Activated naive CD8-positive, alpha-beta T cell treated with anti-CD3 and anti-CD28 coated beads, Interleukin-2, amount 10 ng/mL, durations not matched to agents 7 days and 5 days (primary cell): ENCODE results near the gene SLC25A11. TPM values are rescaled to one million over a fixed set of nuclear protein-coding genes. Genes with fewer than 3 reads are reported as not detected.

Source experiments
- ATAC-seq: fragments of 150-1000 bp; cut with Tn5 transposase; one replicate; pipeline ENCODE4 v1.10.0; 2021; ENCODE audit warnings: low read depth, moderate library complexity
- POLR2A ChIA-PET: fragments of 350-600 bp; sonication (Branson Sonifier 250); formaldehyde crosslinking; loops from one replicate; lab custom pipeline; 2021; ENCODE audit warnings: antibody characterized with exemption; lab: Charles Lee
- DNase-seq: peaks from one replicate; pipeline ENCODE4 v3.0.0; 2021
- H3K27ac Mint-ChIP-seq: one replicate; pipeline ENCODE4 v1.8.0; 2022; ENCODE audit warnings: mild to moderate bottlenecking, mixed read lengths
- H3K27me3 Mint-ChIP-seq: one replicate; pipeline ENCODE4 v1.8.0; 2022; ENCODE audit warnings: mild to moderate bottlenecking, moderate library complexity, mixed read lengths
- H3K36me3 Mint-ChIP-seq: one replicate; pipeline ENCODE4 v1.8.0; 2021; ENCODE audit warnings: mild to moderate bottlenecking, mixed read lengths
- H3K4me1 Mint-ChIP-seq: one replicate; pipeline ENCODE4 v1.8.0; 2021; ENCODE audit warnings: mixed read lengths
- H3K4me3 Mint-ChIP-seq: one replicate; pipeline ENCODE4 v1.8.0; 2022; ENCODE audit warnings: mild to moderate bottlenecking, moderate library complexity, mixed read lengths
- H3K9me3 Mint-ChIP-seq: one replicate; pipeline ENCODE4 v1.8.0; 2021; ENCODE audit warnings: mixed read lengths
- total RNA-seq, 2 experiments: library from RNA; stranded (reverse); gene quantifications; one replicate each; pipeline ENCODE4 v1.2.3, GENCODE V29; 2021

SLC25A11 gene
- total RNA-seq, 2 experiments from 2014 or later, result 67.6 to 78.1 TPM

- DNase-seq, result no peak
- Mint-ChIP-seq H3K27me3 (no peaks in the 10 kb centered on the region), H3K4me3 (no peak overlapping the region), H3K27ac (no peak overlapping the region), H3K36me3 (peaks cover 20% of the 10 kb centered on the region), H3K4me1 (peaks cover 14% of the 10 kb centered on the region), H3K9me3 (no peaks in the 10 kb centered on the region)
- ATAC-seq, result no peak
- POLR2A ChIA-PET, result interaction anchor here (9.3 kb wide), 1 partner anchor 25 kb away, joined by 441 read pairs; the partner anchor contains the start of genes ENO3, PFN1, RNF167 and SLC25A11
These were observed 32.5 kb upstream of the SLC25A11 start for GRCh38 chr17:4972322-4972721.

- DNase-seq, result no peak
- peaks cover 14% of the 10 kb centered on the region for H3K4me1 Mint-ChIP-seq
- H3K4me3 Mint-ChIP-seq, result no peak overlapping the region
- peaks cover 19% of the 10 kb centered on the region for H3K36me3 Mint-ChIP-seq
- no peak overlapping the region for H3K27ac Mint-ChIP-seq
- H3K27me3 Mint-ChIP-seq, result no peaks in the 10 kb centered on the region
- no peak for ATAC-seq
- no peaks in the 10 kb centered on the region for H3K9me3 Mint-ChIP-seq
- POLR2A ChIA-PET, result interaction anchor here (1.6 to 9.3 kb wide), 3 partner anchors 8 to 73 kb away, joined by 4 to 441 read pairs (median 15); partner anchors contain the start of genes C17orf107, ENO3, PFN1 and RNF167
These were observed 32.0 kb upstream of the SLC25A11 start for GRCh38 chr17:4971826-4972225.

GRCh38 chr17:4970273-4970672, 30.4 kb upstream of the SLC25A11 start:
- Mint-ChIP-seq H3K4me3 (no peak overlapping the region), H3K36me3 (peaks cover 22% of the 10 kb centered on the region), H3K9me3 (no peaks in the 10 kb centered on the region), H3K27me3 (no peaks in the 10 kb centered on the region), H3K27ac (peak overlapping the region; percentile 65), H3K4me1 (peaks cover 24% of the 10 kb centered on the region)
- no peak for DNase-seq
- no peak for ATAC-seq
- POLR2A ChIA-PET, result interaction anchor here (1.6 to 9.3 kb wide), 3 partner anchors 9 to 71 kb away, joined by 4 to 441 read pairs (median 15); partner anchors contain the start of genes C17orf107, ENO3, PFN1 and RNF167

- H3K36me3 Mint-ChIP-seq, result peaks cover 23% of the 10 kb centered on the region
- no peaks in the 10 kb centered on the region for H3K27me3 Mint-ChIP-seq
- ATAC-seq (no peak), DNase-seq (no peak)
- H3K4me3 Mint-ChIP-seq, result no peak overlapping the region
- no peak overlapping the region for H3K27ac Mint-ChIP-seq
- POLR2A ChIA-PET, result interaction anchor here (1.0 to 9.3 kb wide), 3 partner anchors 10 to 23 kb away, joined by 5 to 441 read pairs (median 15); partner anchors contain the start of genes ENO3, PFN1, RNF167 and SLC25A11
- H3K9me3 Mint-ChIP-seq, result no peaks in the 10 kb centered on the region
- H3K4me1 Mint-ChIP-seq, result peaks cover 25% of the 10 kb centered on the region
These were observed 29.8 kb upstream of the SLC25A11 start for GRCh38 chr17:4969551-4970173.

- DNase-seq (peak; percentile 44), ATAC-seq (no peak)
- Mint-ChIP-seq H3K36me3 (peaks cover 23% of the 10 kb centered on the region), H3K27ac (no peak overlapping the region), H3K4me1 (peaks cover 22% of the 10 kb centered on the region), H3K27me3 (no peaks in the 10 kb centered on the region), H3K4me3 (no peak overlapping the region), H3K9me3 (no peaks in the 10 kb centered on the region)
- POLR2A ChIA-PET, result interaction anchor here (0.5 to 9.3 kb wide), 5 partner anchors 10 to 259 kb away, joined by 3 to 441 read pairs (median 7); partner anchors contain the start of genes ARRB2, ENO3, PFN1 and RNF167
These were observed 29.3 kb upstream of the SLC25A11 start for GRCh38 chr17:4969047-4969550.

- no peak overlapping the region for H3K4me3 Mint-ChIP-seq
- no peaks in the 10 kb centered on the region for H3K9me3 Mint-ChIP-seq
- H3K36me3 Mint-ChIP-seq, result peaks cover 20% of the 10 kb centered on the region
- H3K27me3 Mint-ChIP-seq, result no peaks in the 10 kb centered on the region
- peaks cover 17% of the 10 kb centered on the region for H3K4me1 Mint-ChIP-seq
- no peak for ATAC-seq
- POLR2A ChIA-PET, result interaction anchor here (0.5 to 9.3 kb wide), 9 partner anchors 12 to 258 kb away, joined by 3 to 441 read pairs (median 7); partner anchors contain the start of genes ARRB2, CAMTA2, ENO3 and INCA1
- H3K27ac Mint-ChIP-seq, result no peak overlapping the region
- no peak for DNase-seq
These were observed 28.7 kb upstream of the SLC25A11 start for GRCh38 chr17:4968486-4969046.

- Mint-ChIP-seq H3K27me3 (no peaks in the 10 kb centered on the region), H3K36me3 (peaks cover 17% of the 10 kb centered on the region), H3K4me3 (no peak within 1 kb of the TSS), H3K27ac (no peak within 1 kb of the TSS), H3K9me3 (no peaks in the 10 kb centered on the region), H3K4me1 (peaks cover 17% of the 10 kb centered on the region)
- POLR2A ChIA-PET, result interaction anchor here (0.8 to 9.3 kb wide), 17 partner anchors 11 to 257 kb away, joined by 3 to 441 read pairs (median 4); partner anchors contain the start of genes ARRB2, C17orf107, CAMTA2 and CHRNE
- ATAC-seq, result peak; percentile 62
- DNase-seq, result peak; percentile 96
These were observed 28.0 kb upstream of the SLC25A11 start, which contains the start of gene SPAG7 for GRCh38 chr17:4967539-4968485. Gene SPAG7, minus strand, starts transcription at chr17:4967817. Its CDS starts 13 bp downstream, at chr17:4967804.

- H3K36me3 Mint-ChIP-seq, result peaks cover 17% of the 10 kb centered on the region
- peaks cover 17% of the 10 kb centered on the region for H3K4me1 Mint-ChIP-seq
- H3K9me3 Mint-ChIP-seq, result no peaks in the 10 kb centered on the region
- no peak overlapping the region for H3K27ac Mint-ChIP-seq
- no peaks in the 10 kb centered on the region for H3K27me3 Mint-ChIP-seq
- ATAC-seq, result peak; percentile 91
- H3K4me3 Mint-ChIP-seq, result no peak overlapping the region
- POLR2A ChIA-PET, result interaction anchor here (0.8 to 9.3 kb wide), 15 partner anchors 10 to 112 kb away, joined by 3 to 441 read pairs (median 5); partner anchors contain the start of genes C17orf107, CAMTA2, CHRNE and ENO3
- DNase-seq, result peak; percentile 76
These were observed 27.1 kb upstream of the SLC25A11 start for GRCh38 chr17:4966844-4967538.

- ATAC-seq, result no peak
- H3K4me1 Mint-ChIP-seq, result peaks cover 11% of the 10 kb centered on the region
- POLR2A ChIA-PET, result interaction anchor here (0.5 to 9.3 kb wide), 3 partner anchors 8 to 822 kb away, joined by 6 to 441 read pairs (median 17); partner anchors contain the start of genes CYB5D2, ENO3, PFN1 and RNF167
- H3K9me3 Mint-ChIP-seq, result no peaks in the 10 kb centered on the region
- no peaks in the 10 kb centered on the region for H3K27me3 Mint-ChIP-seq
- peak overlapping the region; percentile 55 for H3K27ac Mint-ChIP-seq
- DNase-seq, result no peak
- H3K36me3 Mint-ChIP-seq, result peaks cover 13% of the 10 kb centered on the region
- peak overlapping the region; percentile 20 for H3K4me3 Mint-ChIP-seq
These were observed 25.6 kb upstream of the SLC25A11 start for GRCh38 chr17:4965311-4965986.

- no peak for DNase-seq
- Mint-ChIP-seq H3K27ac (no peak overlapping the region), H3K36me3 (peaks cover 22% of the 10 kb centered on the region), H3K9me3 (no peaks in the 10 kb centered on the region), H3K4me3 (no peak overlapping the region), H3K27me3 (no peaks in the 10 kb centered on the region), H3K4me1 (peaks cover 9% of the 10 kb centered on the region)
- POLR2A ChIA-PET, result interaction anchor here (1.8 kb wide), 1 partner anchor 21 kb away, joined by 4 read pairs; the partner anchor contains the start of genes RNF167 and SLC25A11
- ATAC-seq, result no peak
These were observed 20.6 kb upstream of the SLC25A11 start for GRCh38 chr17:4960279-4960922.
